A673 (cell line): ENCODE measurements around the gene AHRR.
"Not testable (repeated sequence)": the region's sequence is repeated elsewhere in the genome, so short reads cannot be mapped to it uniquely, and the experiment has no call there.

Experiments
- EZH2 ChIP-seq: fragments of 200-600 bp; sonication (generic); IDR thresholded peaks from 2 replicates; pipeline ENCODE4 v1.6.1; 2017; ENCODE audit warnings: borderline replicate concordance, low read depth, mild to moderate bottlenecking, mixed read lengths, antibody characterized with exemption, low read length; ENCODE audit not compliant: poor library complexity, severe bottlenecking
- TF ChIP-seq, protein P1 (sequence below): fragments of 300-800, 200-600 bp; sonication (generic); conservative IDR thresholded peaks from 2 replicates; pipeline ENCODE4 v1.5.1; 2017; ENCODE audit warnings: low read depth, mild to moderate bottlenecking, antibody characterized with exemption, low read length, moderate library complexity, mixed read lengths

- TF ChIP-seq, protein P1, sequence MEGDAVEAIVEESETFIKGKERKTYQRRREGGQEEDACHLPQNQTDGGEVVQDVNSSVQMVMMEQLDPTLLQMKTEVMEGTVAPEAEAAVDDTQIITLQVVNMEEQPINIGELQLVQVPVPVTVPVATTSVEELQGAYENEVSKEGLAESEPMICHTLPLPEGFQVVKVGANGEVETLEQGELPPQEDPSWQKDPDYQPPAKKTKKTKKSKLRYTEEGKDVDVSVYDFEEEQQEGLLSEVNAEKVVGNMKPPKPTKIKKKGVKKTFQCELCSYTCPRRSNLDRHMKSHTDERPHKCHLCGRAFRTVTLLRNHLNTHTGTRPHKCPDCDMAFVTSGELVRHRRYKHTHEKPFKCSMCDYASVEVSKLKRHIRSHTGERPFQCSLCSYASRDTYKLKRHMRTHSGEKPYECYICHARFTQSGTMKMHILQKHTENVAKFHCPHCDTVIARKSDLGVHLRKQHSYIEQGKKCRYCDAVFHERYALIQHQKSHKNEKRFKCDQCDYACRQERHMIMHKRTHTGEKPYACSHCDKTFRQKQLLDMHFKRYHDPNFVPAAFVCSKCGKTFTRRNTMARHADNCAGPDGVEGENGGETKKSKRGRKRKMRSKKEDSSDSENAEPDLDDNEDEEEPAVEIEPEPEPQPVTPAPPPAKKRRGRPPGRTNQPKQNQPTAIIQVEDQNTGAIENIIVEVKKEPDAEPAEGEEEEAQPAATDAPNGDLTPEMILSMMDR, result not testable (repeated sequence)
- TF ChIP-seq EZH2, result not testable (repeated sequence)
Measured at GRCh38 chr5:294788-295187, 26.7 kb upstream of the AHRR start.
